HG03558 (cell line): Measurements from ENCODE around the gene MSI2.
"Not testable (repeated sequence)": the region's sequence is repeated elsewhere in the genome, so short reads cannot be mapped to it uniquely, and the experiment has no call there.

Source experiments
- ATAC-seq: cut with Tn5 transposase; IDR thresholded peaks from one replicate; pipeline ENCODE4 v1.9.1; 2021; ENCODE audit warnings: moderate number of reproducible peaks; ENCODE audit not compliant: unreplicated experiment; ENCODE audit errors: extremely low read depth

MSI2 gene

DNA sequence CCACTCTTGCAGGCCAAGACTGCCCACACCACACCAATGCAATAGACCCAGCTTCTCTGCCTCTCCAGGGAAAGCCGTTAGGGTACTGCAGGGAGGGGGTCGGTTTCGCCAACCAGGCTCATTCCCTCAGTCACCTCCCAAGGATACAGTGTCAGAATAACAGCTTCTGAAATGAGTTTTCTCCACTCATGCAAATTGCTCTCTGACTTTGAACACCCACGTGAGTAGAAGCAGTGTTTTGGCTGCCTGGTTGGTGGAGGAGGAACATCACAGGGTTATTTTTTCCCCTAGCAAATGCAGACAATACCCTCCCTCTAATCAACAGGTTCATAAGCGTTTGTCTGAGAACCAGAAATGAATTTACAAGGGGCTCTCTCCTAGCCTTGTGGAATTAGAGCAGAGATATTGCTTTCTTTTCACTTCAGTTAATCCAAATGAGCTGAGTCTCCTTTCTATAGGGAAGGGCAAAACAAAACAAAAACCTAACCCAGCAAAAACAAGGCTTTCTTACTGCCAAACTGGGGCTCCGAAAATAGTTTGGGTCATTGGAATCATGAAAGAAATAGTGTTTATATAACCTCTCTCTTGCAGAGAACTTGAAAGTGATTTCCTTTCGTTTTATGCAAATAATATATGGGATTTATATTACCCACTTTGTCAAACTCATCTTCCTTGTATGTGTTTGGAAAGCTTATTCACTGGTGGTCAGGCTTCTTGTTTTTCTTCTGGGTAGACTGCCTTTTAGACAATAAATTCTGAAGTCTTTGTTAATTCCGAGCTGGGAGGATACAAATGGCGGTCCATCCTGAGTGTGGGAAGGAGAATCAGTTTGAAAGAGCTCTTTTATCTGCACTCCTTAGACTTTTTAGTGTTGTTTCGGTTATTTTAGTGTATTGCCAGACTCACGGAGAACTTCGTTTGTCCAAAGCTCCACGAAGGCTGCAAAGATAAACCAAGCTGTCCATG lies 229.9 kb downstream of the MSI2 start:
- no peak for ATAC-seq

DNA sequence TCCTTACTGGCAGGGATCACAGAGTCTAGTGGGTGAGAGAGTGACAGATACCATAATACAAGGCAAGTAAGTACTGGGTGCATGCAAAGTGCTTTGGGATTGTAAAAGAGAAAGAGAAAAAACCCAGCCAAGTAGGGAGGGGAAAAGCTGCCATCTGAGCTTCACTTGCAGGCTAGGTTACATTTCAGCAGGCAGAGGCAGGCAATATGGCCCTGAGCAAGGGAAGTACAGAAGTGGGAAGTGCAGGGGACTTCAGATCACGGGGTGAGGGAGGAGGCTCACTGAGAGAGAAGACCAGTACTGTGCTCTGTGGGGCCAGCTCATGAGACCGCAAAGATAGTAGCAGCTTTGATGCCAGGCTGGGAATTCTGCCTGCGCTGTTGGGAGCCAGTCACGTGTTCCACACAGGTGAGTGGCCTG lies 230.6 kb downstream of the MSI2 start:
- no peak for ATAC-seq

DNA sequence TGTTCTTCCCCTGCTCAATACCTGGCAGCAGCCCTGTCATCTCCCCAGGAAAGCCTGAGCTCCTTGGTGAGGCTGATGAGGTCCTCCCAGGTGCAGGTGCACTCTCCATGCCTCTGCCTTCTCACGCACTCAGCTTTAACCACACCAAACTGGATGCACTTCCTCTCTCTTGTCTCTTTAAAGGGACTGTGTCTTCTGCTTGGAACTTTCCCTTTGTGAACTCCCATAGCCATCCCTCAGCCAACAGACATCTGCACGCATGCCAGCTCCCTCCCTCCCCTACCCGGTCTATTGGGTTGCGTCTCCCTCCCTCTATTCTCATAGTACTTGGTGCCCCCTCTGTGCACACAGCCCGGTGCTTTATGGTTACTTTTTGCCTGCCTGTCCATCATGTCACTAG lies 231.2 kb downstream of the MSI2 start:
- no peak for ATAC-seq

DNA sequence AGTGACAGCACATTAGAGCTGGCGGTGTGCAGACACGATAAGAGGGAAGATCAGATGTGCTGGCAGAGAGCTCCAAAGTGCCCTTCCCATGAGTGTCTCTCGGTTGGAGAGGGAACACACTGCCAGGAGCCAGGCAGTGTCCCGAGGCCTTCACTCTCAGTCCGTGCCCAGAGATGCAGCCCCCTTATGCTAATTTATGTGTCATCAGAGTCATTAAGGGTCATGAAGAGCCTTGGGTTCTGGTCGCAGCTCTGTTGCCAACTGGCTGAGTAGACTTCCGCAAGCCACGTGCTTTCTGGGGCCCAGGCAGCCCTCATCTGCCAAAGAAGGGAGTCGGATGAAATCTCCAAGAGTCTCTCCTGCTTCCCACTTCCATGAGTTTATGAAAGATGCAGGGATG lies 232.5 kb downstream of the MSI2 start:
- no peak for ATAC-seq

DNA sequence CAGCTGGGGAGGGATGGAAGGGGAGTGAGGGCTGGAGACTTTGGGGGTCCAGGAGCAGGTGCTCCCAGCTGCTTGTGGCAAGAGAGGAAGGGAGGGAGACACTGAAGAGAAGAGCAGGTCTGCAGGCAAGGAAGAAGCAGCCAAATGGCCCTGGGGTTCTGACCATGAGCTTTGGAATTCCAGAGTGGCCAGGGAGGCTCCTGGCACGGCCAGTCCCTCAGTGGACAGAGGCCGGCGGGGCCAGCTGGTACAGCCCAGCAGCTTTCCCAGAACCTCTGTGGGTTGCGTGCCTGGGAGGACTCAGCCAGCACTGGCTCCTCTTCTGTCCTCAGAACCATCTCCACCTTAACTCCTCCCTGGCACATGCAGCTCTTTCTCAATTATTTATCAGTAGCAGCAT lies 233.0 kb downstream of the MSI2 start:
- ATAC-seq: no peak

DNA sequence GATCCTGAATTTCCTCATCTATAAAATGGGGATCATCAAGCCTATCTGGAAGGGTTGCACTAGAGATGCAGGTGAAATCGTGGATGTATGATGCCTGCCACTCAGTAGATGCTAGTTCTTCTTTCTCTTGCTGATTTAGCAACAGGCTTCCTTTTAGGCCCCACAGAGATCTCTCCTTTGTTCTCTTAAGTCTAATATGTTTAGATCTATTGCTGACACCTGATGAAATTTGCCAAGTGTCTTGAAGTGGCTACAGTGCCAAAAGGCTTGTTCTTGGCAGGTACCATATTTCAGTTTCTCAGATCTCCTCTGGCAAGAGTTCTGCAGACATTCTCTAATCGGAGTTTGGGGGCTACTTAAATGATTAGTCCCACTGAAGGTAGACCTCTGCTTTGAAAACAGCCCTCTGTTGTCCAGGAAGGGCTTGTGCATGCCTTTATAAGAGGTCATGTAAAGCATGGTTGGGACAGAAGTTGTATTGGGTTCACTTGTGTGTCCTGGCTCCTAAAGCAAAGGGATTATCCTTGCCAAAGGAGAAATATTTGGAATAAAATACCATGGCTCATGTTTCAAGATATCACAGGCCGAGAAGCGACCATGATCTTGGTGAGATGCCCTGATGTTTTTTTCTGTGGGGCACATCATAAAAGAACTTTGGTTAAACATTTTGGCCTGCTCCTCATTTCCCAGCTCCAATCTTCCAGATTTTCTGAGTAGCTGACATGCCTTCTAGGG lies 234.0 kb downstream of the MSI2 start:
- ATAC-seq: no peak

DNA sequence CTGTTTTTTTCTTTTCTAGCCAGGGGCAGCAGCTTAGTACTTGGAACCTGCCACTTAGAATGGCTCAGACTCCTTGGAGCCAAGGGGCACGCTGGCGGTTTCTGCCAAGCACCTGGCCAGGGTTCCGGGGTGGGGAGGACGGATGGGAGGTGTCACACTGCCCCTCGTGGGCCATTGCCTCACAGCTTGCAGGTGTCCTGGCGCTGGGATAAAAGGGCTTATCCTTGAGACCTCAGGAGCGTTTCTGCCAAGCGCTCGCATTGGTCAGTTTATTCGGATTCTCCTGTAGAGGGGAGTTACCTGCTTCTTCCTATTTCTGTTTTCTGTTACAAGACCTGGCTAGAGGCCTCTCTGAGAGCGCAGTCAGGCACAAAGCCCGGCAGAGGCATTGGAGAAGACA lies 234.6 kb downstream of the MSI2 start:
- ATAC-seq: no peak

DNA sequence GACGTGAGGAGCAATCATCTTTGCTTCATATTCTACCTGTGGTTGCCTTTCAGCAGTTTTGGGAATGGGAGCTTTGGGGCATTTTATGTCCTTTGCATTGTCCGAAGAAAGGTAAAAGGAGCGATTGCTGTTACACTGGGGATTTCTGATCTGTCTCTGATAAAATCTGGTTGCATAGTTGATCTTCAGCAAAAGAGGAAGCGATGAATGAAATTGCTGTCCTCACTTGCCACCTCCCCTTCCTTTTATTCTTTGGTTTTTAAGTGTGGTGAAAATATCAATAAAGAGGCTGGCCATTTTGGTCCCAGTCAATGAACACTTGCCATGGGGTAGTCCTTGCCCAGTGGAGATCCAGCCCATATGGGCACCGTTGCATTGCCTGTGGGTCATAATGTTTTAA lies 236.8 kb downstream of the MSI2 start:
- ATAC-seq: no peak

DNA sequence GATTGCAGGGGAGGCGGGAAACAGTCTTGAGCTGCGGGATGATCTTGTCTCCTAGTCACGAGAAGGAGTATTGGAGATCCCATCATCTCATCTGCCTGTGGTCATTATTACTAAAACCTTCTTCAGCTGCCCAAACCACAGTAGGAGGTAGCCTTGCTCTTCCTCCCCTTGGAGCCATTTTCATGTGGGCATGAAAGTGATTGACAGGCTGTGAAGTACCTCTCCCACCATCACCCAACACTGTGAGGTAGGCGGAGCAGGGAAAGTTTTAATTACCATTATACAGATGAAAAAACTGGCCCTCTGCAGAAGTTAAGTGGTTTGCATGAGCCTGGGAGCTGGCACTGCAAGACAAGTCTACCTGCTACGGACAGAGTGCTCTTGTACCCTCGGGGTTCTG lies 237.3 kb downstream of the MSI2 start:
- ATAC-seq: no peak

DNA sequence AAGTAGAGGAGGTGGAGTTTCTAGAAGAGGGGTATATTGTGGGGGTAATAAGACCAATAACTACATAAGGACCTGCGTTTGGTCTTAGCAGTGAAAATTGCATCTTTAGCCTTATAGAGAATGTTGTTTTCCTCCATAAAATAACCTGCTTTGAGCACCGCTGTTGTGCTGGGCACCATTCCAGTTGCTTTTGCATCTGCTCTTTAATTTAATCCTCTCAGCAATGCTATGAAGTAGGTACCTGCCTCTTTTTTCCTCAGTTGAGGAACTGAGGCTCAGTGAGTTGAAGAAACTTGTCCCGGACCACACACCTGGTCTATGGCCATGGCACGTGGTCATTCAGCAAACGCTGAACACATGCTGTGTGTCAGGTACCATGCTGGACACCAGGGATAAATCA lies 238.1 kb downstream of the MSI2 start:
- ATAC-seq: no peak

DNA sequence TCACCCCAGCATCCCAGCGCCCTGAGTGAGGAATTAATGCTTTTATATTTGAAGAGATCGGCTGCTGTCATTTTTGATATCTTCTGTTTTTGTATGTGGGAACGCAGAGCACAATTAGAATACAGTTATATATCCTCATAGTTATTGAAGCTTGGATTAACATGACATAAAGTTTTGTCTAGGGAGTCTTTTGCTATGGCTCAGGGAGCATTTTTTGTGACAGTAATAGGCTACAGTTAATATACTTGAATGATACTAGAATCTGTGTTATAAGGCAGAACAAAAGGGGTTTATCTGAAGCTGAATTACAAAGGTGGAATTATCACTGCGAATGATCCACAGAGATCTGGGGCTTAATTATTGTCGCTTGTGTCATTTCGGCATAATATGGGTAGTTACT lies 239.4 kb downstream of the MSI2 start:
- ATAC-seq: no peak

DNA sequence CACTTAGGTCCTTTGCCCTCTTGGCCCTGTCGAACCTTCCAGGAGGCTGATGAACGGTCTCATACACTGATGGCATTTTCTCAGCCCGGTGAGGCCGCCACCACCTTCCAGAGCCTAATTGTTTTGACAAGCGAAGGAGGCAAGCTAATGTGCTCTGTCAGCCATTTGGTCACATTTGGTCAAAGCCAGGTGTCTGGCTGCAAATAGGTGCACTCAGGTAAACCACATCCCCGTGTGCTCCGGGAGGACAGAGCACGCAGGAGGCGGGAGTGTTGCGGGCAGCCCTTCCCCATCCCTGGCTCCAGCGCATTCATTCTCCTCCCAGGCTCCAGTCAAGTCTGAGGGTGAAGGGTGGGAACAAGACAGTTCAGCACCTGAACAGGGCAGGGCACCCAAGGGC lies 240.1 kb downstream of the MSI2 start:
- no peak for ATAC-seq

DNA sequence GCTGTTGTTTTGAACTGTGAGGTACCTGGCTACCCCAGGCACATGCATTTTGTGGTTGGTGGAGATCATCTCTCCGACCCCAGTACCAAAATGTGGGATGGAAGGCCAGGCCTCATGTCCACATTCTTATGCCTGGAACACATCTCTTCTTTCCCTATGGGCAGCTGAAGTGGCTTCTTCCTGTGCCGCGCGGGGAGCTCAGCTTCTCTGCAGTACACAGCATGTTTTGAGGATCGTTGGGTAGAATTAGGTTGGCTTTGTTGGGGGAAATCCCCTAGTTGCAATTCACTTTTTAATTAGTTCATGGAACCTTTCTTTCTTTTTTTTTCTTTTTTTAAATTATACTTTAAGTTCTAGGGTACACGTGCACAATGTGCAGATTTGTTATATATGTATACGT lies 242.1 kb downstream of the MSI2 start:
- ATAC-seq: no peak

DNA sequence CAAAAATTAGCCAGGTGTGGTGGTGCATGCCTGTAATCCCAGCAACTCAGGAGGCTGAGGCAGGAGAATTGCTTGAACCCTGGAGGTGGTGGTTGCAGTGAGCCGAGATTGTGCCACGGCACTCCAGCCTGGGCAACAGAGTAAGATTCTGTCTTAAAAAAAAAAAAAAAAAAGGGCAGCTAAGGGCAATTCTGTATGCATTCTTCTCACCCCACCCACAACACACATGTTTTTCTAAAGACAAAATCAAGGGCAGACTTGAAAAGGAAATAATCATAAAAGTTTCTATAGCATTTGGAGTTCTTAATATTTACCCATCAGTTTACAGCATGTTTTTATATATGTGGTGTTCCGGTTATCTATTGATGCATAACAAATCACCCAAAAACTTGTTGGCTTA lies 242.9 kb downstream of the MSI2 start:
- not testable (repeated sequence) for ATAC-seq

DNA sequence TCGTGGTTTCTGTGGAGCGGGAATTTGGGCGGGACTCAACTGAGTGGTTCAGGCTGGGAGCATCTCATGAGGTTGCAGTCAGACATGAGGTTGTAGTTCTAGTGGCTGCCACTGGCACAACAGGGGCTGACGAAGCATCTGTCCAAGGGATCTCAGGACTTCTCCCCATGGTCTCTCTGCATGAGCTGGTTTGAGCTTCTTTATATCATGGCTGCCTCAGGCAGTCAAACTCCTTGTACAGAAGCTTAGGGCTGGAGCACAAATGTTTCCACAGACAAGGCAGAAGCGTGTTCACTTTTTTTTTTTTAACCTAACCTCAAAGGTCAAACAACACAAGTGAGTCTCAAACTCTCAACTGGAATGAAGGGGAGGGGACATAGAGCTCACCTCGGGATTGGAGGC lies 243.3 kb downstream of the MSI2 start:
- no peak for ATAC-seq

DNA sequence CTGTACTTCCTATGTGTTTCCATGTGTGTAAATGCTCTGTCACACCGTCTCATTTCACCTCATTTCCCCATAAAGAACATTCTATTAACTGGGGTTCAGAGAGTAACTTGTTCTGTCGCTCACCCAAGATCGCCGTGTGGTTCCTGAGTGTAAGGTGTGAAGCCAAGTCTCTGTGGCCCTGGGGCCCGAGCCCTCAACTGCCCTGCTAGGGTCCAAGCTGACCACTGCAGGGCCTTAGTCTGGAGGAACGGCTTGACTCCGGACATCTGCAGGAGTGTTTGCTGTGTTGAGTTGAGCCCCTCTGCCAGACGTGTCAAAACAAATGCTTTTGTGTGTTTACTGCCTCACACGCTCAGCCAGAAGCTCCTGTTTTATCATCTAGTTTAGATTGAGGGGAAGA lies 244.7 kb downstream of the MSI2 start:
- ATAC-seq: no peak

DNA sequence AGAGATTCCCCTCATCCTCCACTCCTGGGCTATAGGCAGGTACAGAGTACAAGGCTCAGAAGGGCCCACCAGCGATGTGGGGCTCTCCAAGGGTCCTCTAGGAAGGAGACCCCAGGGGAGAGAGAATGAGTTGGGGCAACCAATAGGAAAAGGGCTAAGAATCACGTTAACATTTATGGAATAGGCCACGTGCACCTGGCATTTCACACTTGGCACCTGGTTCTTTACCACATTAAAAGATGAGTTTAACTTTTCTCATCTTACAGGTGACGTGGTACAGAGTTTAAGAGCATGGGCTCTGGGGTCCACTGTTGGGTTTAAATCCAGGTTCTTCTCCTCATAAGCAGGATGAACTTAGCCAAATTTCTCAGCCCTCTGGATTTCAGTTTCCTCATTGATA lies 245.7 kb downstream of the MSI2 start:
- no peak for ATAC-seq

DNA sequence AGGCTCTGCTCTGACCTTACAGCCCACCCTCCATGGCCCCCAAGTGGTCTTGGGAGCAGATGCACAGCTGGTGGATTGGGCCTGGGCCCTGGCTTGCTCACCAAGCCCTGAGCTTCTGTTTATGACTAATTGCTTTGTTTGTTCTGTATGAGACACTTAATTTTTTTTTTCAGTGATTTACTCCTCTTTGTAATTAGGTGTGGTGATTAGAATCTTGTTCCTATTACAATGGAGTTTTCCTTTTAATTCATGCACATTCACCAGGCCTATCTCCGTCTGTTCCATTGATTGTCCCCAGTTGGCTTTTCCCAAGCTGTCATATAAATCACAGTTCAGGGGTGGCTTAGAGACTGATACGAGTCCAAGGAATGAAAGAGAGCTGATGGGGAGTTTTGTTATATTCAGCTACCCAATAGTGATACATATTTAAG lies 246.5 kb downstream of the MSI2 start:
- ATAC-seq: no peak

DNA sequence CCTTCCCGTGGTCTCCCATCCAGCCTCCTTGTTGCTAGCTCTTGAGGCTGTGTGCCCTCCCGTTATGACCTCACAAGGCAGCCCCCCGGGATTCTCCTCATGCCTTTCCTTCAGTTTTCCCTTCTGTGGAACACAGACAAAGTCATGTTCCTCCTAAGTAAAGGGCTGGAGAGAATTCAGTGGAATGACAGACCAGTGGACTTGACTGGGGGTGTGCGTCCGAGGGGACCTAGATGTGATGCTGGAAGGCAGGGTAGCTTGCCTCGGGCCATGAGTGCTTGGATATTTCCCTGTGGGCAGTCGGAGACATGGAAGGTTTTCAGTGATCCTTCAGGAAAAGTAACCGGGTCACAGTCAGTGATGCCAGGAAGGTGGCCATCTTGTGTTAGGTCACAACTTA lies 247.9 kb downstream of the MSI2 start:
- no peak for ATAC-seq

DNA sequence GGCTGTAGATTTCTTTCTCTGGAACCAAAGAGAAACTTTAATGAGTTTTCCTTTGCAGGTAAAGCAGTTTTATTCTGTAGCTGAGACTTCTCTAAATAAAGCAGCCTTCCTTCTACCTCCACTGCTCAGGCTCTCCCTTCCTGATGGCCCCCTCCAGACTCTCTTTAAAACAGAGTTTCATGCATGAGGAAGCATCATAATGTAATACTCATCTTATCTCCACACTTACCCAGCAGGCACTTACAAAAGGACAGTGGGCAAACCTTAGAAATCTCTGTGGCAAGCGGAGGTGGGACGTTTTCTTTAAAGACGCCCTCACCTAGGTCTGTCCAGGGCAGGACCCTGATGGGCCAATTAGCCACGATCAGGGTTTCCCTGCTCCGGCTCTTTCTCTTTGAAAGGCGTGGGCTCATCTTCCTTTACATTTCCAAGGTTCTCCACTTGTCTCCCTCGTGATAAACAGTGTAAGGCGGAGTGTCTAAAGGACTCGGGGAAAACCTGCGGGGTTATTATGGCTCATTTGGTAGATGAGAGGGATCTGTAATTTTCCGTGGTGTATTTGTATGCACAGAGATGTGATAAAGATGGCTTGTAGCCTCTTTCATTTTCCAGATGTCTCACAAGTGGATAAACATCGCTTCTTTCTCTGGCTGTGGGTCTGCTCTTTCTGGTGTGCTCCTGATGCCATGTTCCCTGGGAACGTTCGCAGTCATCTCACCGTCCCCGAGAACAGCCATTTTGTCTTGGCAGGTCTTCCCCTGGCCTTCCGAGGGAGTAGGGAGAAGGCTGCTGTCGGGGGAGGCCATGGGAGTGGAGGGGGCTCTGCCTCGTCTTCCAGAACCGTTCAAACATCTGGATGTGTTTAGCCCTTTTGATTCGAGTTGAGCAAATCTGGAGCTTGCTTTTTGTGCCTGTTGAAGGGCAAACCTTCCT lies 249.8 kb downstream of the MSI2 start:
- ATAC-seq: no peak

DNA sequence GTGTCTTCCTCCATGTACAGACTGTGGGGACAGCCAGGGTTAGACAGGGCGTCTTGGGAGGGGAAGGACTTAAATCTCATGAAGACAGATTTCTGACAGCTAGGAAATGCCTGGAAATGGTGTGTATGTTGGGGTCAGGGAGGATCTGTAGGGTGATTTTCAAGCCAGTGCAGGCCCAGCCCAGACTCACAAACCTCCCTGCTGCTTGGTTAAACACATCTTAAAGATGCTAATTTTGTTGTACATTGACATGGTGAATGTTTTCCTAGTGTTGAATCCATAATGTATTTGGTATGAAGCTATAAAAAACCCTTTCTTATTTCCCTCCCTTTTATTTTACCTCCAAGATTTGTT lies 250.4 kb downstream of the MSI2 start:
- no peak for ATAC-seq
